Sciatic nerve (tissue), 2 donors: ENCODE data around the gene OR2V2. TPM values are rescaled to one million over a fixed set of nuclear protein-coding genes. Genes with fewer than 3 reads are reported as not detected.
"Not testable (repeated sequence)": the region's sequence is repeated elsewhere in the genome, so short reads cannot be mapped to it uniquely, and the experiment has no call there.

Source experiments
- ATAC-seq: fragments of 200-7000 bp; cut with Tn5 transposase; one replicate; pipeline ENCODE4 v1.9.1; 2020; ENCODE audit warnings: mild to moderate bottlenecking, moderate library complexity
- DNase-seq: peaks from one replicate; pipeline ENCODE4 v3.0.0-alpha.2; 2020; ENCODE audit warnings: low spot score
- intact Hi-C: fragments of 100-400 bp; cut with DNase I; formaldehyde crosslinking; loops from one replicate; pipeline ENCODE4 v1.14.2; 2022
- total RNA-seq: library from RNA; stranded (reverse); fragmentation: NEBNext Ultra II Directional; extraction: Animal tissue kit (Norgen Biotek cat#: 25700); gene quantifications from one replicate; pipeline ENCODE4 v1.2.1, GENCODE V29; 2021
- donor health status: DM: no; HTN: no; CAD: no.
- donor health status: DM: no; HTN: no; CAD: no.

The OR2V2 gene
- total RNA-seq, result not detected

- DNase-seq, ATAC-seq, intact Hi-C loops: not testable (repeated sequence)
These were observed at the start of gene OR2V2 for GRCh38 chr5:181146927-181147636. Gene OR2V2 (plus strand): TSS chr5:181147586. CDS start chr5:181154943, 7,357 bp downstream.

GRCh38 chr5:181097759-181098491 lies 49.5 kb upstream of the OR2V2 start:
- ATAC-seq, intact Hi-C loops, DNase-seq: not testable (repeated sequence)

GRCh38 chr5:181098762-181099601 lies 48.4 kb upstream of the OR2V2 start:
- ATAC-seq, result no peak
- DNase-seq, result no peak
- intact Hi-C loops, result no loop called here

GRCh38 chr5:181099602-181100086 lies 47.7 kb upstream of the OR2V2 start:
- ATAC-seq (no peak), DNase-seq (no peak)
- intact Hi-C loops, result no loop called here

- DNase-seq, result no peak
- no peak for ATAC-seq
- intact Hi-C loops, result no loop called here
These were observed 47.1 kb upstream of the OR2V2 start for GRCh38 chr5:181100121-181100875.

- DNase-seq, ATAC-seq, intact Hi-C loops: not testable (repeated sequence)
These were observed 46.2 kb upstream of the OR2V2 start for GRCh38 chr5:181101030-181101641.

- intact Hi-C loops, DNase-seq, ATAC-seq: not testable (repeated sequence)
These were observed 45.3 kb upstream of the OR2V2 start for GRCh38 chr5:181101930-181102674.

GRCh38 chr5:181104259-181104568 lies 43.2 kb upstream of the OR2V2 start:
- intact Hi-C loops, ATAC-seq, DNase-seq: not testable (repeated sequence)

GRCh38 chr5:181104606-181105390 lies 42.6 kb upstream of the OR2V2 start:
- DNase-seq, intact Hi-C loops, ATAC-seq: not testable (repeated sequence)

- ATAC-seq (no peak), DNase-seq (no peak)
- intact Hi-C loops, result no loop called here
These were observed 41.9 kb upstream of the OR2V2 start for GRCh38 chr5:181105391-181106025.

GRCh38 chr5:181107699-181108098 lies 39.7 kb upstream of the OR2V2 start:
- ATAC-seq (no peak), DNase-seq (no peak)
- intact Hi-C loops, result no loop called here

GRCh38 chr5:181108578-181109165 lies 38.7 kb upstream of the OR2V2 start:
- intact Hi-C loops, result no loop called here
- DNase-seq, result peak; percentile 52
- ATAC-seq, result no peak

- ATAC-seq, result no peak
- peak; percentile 18 for DNase-seq
- intact Hi-C loops, result no loop called here
These were observed 37.8 kb upstream of the OR2V2 start for GRCh38 chr5:181109489-181110013.

GRCh38 chr5:181111010-181111409 lies 36.4 kb upstream of the OR2V2 start:
- intact Hi-C loops, result no loop called here

GRCh38 chr5:181112476-181112875 lies 34.9 kb upstream of the OR2V2 start:
- intact Hi-C loops, result no loop called here
- ATAC-seq, result no peak
- peak; percentile 30 for DNase-seq

More at GRCh38 chr5:181111010-181111409, 36.4 kb upstream of the OR2V2 start:
- no peak for ATAC-seq
- DNase-seq, result no peak

- DNase-seq, ATAC-seq, intact Hi-C loops: not testable (repeated sequence)
These were observed 33.8 kb upstream of the OR2V2 start for GRCh38 chr5:181113572-181113971.
